HUES64 (cell line): ENCODE results near the gene ARHGAP26.
"Not testable (repeated sequence)": the region's sequence is repeated elsewhere in the genome, so short reads cannot be mapped to it uniquely, and the experiment has no call there.

Experiments used
- H3K27ac ChIP-seq: 2 replicates; pipeline ENCODE4 v1.7.0; 2013; ENCODE audit warnings: low read depth, low read length, inconsistent platforms
- H3K27me3 ChIP-seq: 2 replicates; pipeline ENCODE4 v1.6.1; 2013; ENCODE audit warnings: mild to moderate bottlenecking, low read length; ENCODE audit not compliant: insufficient read depth
- H3K36me3 ChIP-seq: 2 replicates; pipeline ENCODE4 v1.6.1; 2013; ENCODE audit warnings: mild to moderate bottlenecking, low read length; ENCODE audit not compliant: insufficient read depth
- H3K4me1 ChIP-seq: 2 replicates; pipeline ENCODE4 v1.6.1; 2013; ENCODE audit warnings: mild to moderate bottlenecking, low read length, moderate library complexity; ENCODE audit not compliant: insufficient read depth
- H3K4me3 ChIP-seq: 2 replicates; pipeline ENCODE4 v1.5.1; 2013; ENCODE audit warnings: mild to moderate bottlenecking, low read length, moderate library complexity
- H3K9ac ChIP-seq: 2 replicates; pipeline ENCODE4 v1.6.1; 2013; ENCODE audit warnings: mild to moderate bottlenecking, low read depth, low read length
- H3K9me3 ChIP-seq: 2 replicates; pipeline ENCODE4 v1.6.1; 2013; ENCODE audit warnings: low read depth, low read length; ENCODE audit not compliant: insufficient read depth
- WGBS: fragments of 150-250, 120-280 bp; methylation state at CpG from one replicate; pipeline ENCODE4 v1.1.7; 2013; ENCODE audit warnings: missing lambda C conversion rate; 5-methylcytosine and 5-hydroxymethylcytosine counted together

ARHGAP26 gene

DNA sequence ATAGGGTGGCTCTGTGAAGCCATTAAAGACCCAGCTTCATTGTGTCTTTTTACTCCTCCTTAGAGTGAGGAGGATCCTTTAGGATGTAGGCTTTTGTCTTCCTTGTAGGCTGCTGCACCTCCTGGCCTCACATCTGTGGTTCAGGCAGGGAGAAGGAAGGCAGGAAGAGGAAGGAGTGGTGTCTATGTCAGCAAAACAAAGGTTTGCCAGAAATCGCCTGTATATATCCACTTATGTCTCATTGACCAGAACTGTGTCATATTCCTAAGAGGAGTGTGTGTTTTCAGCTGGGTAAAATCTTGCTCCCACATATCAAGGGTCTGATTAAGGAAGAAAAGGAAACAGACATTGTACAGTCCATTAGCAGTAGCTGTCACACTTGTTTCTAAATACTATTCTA lies 213.8 kb downstream of the ARHGAP26 start:
- no peaks in the 10 kb centered on the region for H3K9me3 ChIP-seq
- no peaks in the 10 kb centered on the region for H3K27me3 ChIP-seq
- no peak overlapping the region; the same call in 1 of the 2 replicates for H3K27ac ChIP-seq
- H3K4me3 ChIP-seq = no peak overlapping the region
- peaks cover 34% of the 10 kb centered on the region for H3K4me1 ChIP-seq
- H3K9ac ChIP-seq = no peak overlapping the region
- no peaks in the 10 kb centered on the region for H3K36me3 ChIP-seq
- WGBS = no CpG with 5 or more reads among the region's 1 CpG

DNA sequence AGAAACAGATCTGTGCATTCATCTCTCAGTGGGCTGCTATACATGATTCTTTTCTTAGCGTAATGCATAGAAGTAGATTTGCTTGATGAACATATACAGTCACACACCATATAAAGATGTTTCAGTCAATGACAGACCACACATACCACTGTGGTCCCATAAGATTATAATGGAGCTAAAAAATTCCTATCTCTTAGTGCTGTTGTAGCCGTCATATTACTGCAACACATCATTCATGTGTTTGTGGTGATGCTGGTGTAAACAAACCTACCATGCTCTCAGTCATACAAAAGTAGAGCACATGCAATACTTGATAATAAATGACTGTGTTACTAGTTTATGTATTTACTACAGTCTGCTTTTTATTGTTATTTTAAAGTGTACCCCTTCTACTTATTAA lies 214.3 kb downstream of the ARHGAP26 start:
- H3K27ac ChIP-seq = no peak overlapping the region
- no peaks in the 10 kb centered on the region for H3K36me3 ChIP-seq
- H3K9ac ChIP-seq = no peak overlapping the region
- no peaks in the 10 kb centered on the region for H3K27me3 ChIP-seq
- no peaks in the 10 kb centered on the region for H3K9me3 ChIP-seq
- no CpG with 5 or more reads among the region's 2 CpGs for WGBS
- peaks cover 31% of the 10 kb centered on the region for H3K4me1 ChIP-seq
- H3K4me3 ChIP-seq = no peak overlapping the region

DNA sequence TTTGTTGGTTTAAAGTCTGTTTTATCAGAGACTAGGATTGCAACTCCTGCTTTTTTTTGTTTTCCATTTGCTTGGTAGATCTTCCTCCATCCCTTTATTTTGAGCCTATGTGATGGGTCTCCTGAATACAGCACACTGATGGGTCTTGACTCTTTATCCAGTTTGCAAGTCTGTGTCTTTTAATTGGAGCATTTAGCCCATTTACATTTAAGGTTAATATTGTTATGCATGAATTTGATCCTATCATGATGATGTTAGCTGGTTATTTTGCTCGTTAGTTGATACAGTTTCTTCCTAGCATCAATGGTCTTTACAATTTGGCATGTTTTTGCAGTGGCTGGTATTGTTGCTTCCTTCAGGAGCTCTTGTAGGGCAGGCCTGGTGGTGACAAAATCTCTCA lies 219.1 kb downstream of the ARHGAP26 start:
- H3K36me3 ChIP-seq = not testable (repeated sequence)
- peaks cover 17% of the 10 kb centered on the region for H3K9me3 ChIP-seq

DNA sequence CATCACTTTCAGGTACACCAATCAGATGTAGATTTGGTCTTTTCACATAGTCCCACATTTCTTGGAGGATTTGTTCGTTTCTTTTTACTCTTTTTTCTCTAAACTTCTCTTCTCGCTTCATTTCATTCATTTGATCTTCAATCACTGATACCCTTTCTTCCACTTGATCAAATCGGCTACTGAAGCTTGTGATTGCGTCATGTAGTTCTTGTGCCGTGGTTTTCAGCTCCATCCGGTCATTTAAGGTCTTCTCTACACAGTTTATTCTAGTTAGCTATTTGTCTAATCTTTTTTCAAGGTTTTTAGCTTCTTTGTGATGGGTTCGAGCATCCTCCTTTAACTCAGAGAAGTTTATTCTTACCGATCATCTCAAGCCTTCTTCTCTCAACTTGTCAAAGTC lies 219.9 kb downstream of the ARHGAP26 start:
- not testable (repeated sequence) for H3K4me1 ChIP-seq, H3K27me3 ChIP-seq, H3K9ac ChIP-seq, H3K27ac ChIP-seq, H3K36me3 ChIP-seq, H3K4me3 ChIP-seq
- 91% methylated on average over 7 of the region's 8 CpGs for WGBS
- peaks cover 17% of the 10 kb centered on the region for H3K9me3 ChIP-seq

More for the DNA sequence above, 219.1 kb downstream of the ARHGAP26 start:
- H3K27me3 ChIP-seq, H3K27ac ChIP-seq, H3K9ac ChIP-seq, H3K4me3 ChIP-seq, H3K4me1 ChIP-seq: not testable (repeated sequence)
- WGBS = 91% methylated on average over 1 of the region's 1 CpG

DNA sequence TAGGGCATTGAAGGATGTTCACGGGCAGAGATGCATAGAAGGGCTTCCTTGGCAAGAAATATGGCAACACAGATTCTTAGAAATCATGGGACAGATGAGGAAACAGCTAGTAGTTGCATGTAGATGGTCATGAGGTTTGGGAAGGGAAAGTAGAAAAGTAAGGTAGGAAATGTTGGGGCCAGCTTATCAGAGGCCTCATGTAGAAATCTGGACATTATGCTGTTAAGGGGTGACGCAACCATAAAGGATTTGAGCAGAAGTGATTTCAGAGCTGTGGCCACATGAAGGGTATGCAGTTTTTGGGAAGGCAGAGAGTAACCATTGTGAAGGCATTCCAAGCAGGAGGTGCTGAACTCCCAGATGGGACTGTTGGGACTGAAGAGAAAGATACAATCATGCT lies 224.0 kb downstream of the ARHGAP26 start:
- Histone ChIP-seq H3K9me3 (peaks cover 17% of the 10 kb centered on the region), H3K27ac (no peak overlapping the region), H3K4me1 (no peaks in the 10 kb centered on the region), H3K27me3 (no peaks in the 10 kb centered on the region), H3K36me3 (peaks cover 4% of the 10 kb centered on the region; the same call in 1 of the 2 replicates), H3K4me3 (no peak overlapping the region), H3K9ac (no peak overlapping the region)
- WGBS = 93% methylated on average over 2 of the region's 2 CpGs

DNA sequence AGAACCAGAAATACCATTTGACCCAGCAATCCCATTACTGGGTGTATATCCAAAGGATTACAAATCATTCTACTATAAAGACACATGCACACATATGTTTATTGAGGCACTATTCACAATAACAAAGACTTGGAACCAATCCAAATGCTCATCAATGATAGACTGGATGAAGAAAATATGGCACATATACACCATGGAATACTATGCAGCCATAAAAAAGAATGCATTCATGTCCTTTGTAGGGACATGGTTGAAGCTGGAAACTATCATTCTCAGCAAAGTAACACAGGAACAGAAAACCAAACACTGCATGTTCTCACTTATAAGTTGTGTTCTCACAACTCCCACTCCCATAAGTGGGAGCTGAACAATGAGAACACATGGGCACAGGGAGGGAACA lies 225.4 kb downstream of the ARHGAP26 start:
- H3K27ac ChIP-seq, H3K27me3 ChIP-seq, H3K4me1 ChIP-seq, H3K36me3 ChIP-seq, H3K4me3 ChIP-seq, H3K9ac ChIP-seq: not testable (repeated sequence)
- peaks cover 16% of the 10 kb centered on the region for H3K9me3 ChIP-seq

DNA sequence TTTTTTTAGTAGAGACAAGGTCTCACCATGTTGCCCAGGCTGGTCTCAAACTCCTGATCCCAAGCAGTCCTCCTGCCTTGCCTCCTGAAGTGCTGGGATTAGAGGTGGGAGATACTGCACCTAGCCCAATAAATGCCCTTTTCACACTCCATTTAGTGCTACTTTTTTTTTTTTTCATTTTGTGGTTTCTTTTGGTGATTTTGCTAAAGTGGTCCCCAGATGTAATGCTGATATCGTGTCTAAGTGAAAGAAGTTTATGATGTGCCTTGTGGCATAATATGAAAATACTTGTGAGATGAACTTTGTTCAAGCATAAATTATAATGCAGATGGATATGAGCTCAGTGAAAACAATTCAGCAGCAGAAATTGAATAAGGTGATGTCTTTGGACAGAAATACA lies 227.4 kb downstream of the ARHGAP26 start:
- Histone ChIP-seq H3K9me3 (no peaks in the 10 kb centered on the region), H3K27me3 (no peaks in the 10 kb centered on the region), H3K4me3 (no peak overlapping the region), H3K9ac (no peak overlapping the region), H3K36me3 (no peaks in the 10 kb centered on the region), H3K4me1 (peaks cover 3% of the 10 kb centered on the region), H3K27ac (no peak overlapping the region)
- WGBS = 92% methylated on average over 1 of the region's 1 CpG

DNA sequence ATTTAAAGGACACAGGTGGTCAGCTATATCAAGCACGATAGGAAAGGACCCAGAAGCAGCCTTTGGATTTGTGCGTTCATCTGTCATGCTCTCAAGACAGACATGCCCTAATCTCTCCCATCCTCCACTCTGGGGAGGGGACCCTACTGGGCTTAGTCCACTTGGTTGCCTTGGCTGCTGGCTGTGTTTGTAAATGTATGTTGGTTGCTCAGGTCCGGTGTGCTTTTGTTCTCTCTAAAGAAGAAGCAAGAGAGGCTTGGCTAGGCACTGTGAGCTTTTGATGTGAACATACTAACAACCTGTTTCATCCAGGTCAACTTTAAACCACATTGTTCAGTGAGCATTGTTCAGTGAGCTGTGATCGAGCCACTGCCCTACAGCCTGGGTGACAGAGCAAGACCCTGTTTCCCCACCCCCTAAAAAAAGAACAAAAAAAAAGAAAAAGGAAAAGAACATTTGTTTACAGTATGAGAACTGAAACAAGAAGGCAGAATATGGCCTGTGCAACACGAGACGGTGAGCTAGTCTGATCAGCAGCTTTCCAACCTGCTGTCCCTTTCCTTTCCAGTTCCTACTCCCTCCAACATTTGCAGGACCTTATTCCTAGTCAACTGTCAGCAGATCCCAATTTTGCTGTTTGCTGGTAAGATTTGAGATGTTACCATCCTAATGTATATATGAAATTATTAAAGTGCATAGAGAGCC lies 228.3 kb downstream of the ARHGAP26 start:
- Histone ChIP-seq H3K27ac (no peak overlapping the region), H3K27me3 (no peaks in the 10 kb centered on the region), H3K9me3 (no peaks in the 10 kb centered on the region), H3K36me3 (no peaks in the 10 kb centered on the region), H3K9ac (no peak overlapping the region), H3K4me3 (no peak overlapping the region), H3K4me1 (peaks cover 6% of the 10 kb centered on the region)
- WGBS = 83% methylated on average over 6 of the region's 6 CpGs

DNA sequence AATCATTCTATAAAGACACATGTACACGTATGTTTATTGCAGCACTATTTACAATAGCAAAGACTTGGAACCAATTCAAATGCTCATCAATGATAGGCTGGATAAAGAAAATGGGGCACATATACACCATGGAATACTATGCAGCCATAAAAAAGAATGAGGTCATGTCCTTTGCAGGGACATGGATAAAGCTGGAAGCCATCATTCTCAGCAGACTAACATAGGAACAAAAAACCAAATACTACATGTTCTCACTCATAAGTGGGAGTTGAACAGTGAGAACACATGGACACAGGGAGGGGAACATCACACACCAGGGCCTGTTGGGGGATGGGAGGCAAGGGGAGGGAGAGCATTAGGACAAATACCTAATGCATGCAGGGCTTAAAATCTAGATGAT lies 230.4 kb downstream of the ARHGAP26 start:
- not testable (repeated sequence) for H3K4me3 ChIP-seq, H3K4me1 ChIP-seq, H3K27ac ChIP-seq, H3K36me3 ChIP-seq, H3K27me3 ChIP-seq, H3K9me3 ChIP-seq, H3K9ac ChIP-seq
- 100% methylated on average over 1 of the region's 1 CpG for WGBS

DNA sequence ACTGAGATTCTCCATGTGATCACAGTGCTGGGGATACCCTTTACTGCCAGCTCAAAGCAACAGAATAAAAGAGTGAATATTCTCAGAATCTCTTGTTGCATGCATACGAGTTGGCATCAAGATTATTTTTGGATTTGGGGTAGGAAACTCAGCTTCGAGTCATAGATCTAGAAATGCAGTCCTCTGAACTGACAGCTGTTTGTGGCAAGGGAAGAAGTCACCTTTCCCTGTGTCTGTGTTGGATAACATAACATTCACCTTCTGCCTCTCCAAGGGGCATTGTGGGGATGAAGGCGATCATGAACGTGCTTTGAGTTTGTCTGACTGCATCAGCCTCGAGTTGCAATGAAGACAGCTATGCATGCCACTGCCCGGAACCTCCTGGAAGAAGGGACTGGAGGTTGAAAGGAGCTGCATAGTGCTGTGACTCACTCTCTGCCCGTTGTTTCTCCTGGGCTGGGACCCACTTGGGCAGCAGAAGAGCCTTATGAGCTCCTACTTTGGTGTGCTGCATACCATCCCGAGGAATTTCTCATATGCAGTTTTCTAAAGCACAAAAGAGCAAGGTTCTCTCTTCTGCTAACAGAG lies 231.7 kb downstream of the ARHGAP26 start:
- Histone ChIP-seq H3K9ac (no peak overlapping the region), H3K4me3 (no peak overlapping the region), H3K27ac (no peak overlapping the region)

DNA sequence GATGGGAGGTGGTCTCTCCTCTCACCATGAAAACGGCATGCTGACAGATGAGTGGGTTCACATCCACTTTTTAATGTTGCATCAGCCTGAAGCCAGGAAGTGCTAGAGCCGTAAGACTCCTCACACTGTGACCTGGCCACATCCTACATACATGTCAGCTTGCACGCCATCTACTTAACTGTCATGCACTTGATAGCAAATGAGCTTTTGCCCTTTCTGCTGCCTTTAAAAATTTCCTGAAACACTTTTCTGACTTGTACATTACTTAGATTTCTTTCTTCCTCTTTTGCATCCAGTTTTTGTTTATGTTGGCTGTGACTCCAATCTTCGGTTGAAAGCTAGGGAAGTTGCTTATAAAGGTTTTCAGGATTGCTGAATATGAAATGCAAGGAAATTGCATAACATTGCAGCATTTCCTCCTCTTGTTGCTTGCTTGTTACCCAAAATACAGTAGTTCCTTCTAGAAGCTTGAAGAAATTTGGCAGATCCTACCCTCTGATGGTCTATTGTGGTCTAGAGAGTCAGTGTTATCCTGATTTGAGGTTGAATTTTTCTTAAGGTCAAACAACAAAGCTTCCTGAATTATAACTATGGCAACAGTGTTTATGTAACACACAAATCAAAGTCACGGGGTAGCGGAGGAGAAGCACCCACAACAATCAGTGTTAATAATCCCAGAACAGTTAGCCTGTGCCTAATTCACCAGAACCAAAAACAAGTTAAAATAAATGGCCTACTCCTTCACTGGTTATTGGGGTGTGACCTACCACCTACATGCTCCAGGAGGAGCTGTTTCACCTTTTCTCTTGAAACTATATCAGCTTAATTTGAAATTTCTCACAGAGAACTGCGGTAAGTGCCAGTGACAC lies 232.5 kb downstream of the ARHGAP26 start:
- Histone ChIP-seq H3K27ac (0 out of 2 replicates have a peak overlapping the region, but pooled peaks have one; percentile 24), H3K4me1 (peaks cover 6% of the 10 kb centered on the region), H3K9me3 (no peaks in the 10 kb centered on the region), H3K4me3 (no peak overlapping the region), H3K9ac (no peak overlapping the region), H3K27me3 (no peaks in the 10 kb centered on the region), H3K36me3 (no peaks in the 10 kb centered on the region)
- 84% methylated on average over 7 of the region's 7 CpGs for WGBS

More for the DNA sequence above, 231.7 kb downstream of the ARHGAP26 start:
- H3K9me3 ChIP-seq = no peaks in the 10 kb centered on the region
- H3K27me3 ChIP-seq = no peaks in the 10 kb centered on the region
- 69% methylated on average over 8 of the region's 8 CpGs for WGBS
- H3K4me1 ChIP-seq = peaks cover 6% of the 10 kb centered on the region
- no peaks in the 10 kb centered on the region for H3K36me3 ChIP-seq
